ENCODE measurements around the gene OST4. TPM values are rescaled to one million over a fixed set of nuclear protein-coding genes. Genes with fewer than 3 reads are reported as not detected.

Gene OST4
- total and polyA plus RNA-seq, 11 donors = 215 to 517 (median 343) TPM

DNA sequence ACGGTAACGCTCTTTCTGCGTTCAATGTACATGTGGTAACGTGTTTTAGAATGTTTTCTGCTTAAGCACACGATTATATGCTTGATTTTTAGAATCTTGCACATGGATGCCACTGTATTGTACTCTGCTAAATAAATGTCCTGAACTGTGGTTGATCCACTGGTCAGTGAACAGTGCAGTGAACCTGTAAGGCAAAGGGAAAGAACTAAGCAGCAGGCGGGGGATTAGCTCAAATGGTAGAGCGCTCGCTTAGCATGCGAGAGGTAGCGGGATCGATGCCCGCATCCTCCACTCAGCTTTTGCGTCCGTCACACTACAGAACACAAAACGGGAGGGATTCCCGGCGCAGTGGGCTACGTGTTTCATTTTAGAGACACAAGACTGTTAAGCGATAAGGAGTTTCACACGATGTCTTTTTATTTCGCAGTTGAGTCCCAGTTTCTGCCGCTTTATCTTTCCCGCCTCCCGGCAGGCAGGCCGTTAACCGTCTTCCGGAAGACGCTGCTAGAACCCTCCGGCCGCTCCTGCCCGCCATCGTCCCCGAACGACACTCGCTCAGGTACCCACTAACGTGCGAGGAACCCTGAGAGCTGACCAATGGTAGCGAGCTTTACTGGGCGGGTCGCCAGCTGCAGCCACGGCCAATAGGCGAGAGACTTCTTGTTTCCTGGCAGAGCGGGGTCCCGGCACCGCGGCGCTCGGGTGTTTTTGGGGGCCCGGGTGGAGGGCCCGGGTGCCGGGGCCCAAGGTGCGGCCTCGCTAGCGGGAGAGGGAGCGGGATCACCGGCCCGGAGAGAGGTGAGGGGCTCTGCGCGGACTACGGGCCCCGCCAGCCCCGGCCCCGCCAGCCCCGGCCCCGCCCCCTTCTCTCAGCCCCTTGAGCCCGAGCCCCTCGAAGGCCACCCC is 20.2 kb downstream of the OST4 start, which contains the start of gene AGBL5:
Gene AGBL5 (plus strand): TSS at position 673 of the 906 bp plus-strand sequence. CDS start 1,291 bp downstream, outside the sequence.
- H3K4me1 ChIP-seq = peaks cover 0 to 25% (median 12%) of the 10 kb centered on the region in 12 donors
- no peaks in the 10 kb centered on the region for H3K9me3 ChIP-seq
- peak; percentile 82 to 88 (median 84) for ATAC-seq
- TF ChIP-seq POLR2A (IDR thresholded peaks at IDR 0.05) = peak in 1 of 2 donors; percentile 63
- TF ChIP-seq, protein P1, sequence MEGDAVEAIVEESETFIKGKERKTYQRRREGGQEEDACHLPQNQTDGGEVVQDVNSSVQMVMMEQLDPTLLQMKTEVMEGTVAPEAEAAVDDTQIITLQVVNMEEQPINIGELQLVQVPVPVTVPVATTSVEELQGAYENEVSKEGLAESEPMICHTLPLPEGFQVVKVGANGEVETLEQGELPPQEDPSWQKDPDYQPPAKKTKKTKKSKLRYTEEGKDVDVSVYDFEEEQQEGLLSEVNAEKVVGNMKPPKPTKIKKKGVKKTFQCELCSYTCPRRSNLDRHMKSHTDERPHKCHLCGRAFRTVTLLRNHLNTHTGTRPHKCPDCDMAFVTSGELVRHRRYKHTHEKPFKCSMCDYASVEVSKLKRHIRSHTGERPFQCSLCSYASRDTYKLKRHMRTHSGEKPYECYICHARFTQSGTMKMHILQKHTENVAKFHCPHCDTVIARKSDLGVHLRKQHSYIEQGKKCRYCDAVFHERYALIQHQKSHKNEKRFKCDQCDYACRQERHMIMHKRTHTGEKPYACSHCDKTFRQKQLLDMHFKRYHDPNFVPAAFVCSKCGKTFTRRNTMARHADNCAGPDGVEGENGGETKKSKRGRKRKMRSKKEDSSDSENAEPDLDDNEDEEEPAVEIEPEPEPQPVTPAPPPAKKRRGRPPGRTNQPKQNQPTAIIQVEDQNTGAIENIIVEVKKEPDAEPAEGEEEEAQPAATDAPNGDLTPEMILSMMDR (IDR thresholded peaks at IDR 0.05) = no peak
- peak within 1 kb of the TSS; percentile 73 to 97 (median 91) for H3K4me3 ChIP-seq
- 0% methylated on average over 41 to 67 of the region's 67 CpGs for WGBS, 4 donors
- peaks cover 0 to 33% (median 26%) of the 10 kb centered on the region in 9 donors for H3K36me3 ChIP-seq
- H3K27ac ChIP-seq = peak within 1 kb of the TSS; percentile 47 to 95 (median 90)
- intact Hi-C loops (cut with DNase I) = loop anchor here in 6 of 10 donors (1.0 to 5.0 kb wide), 10 partner anchors 18 to 81 kb away; partner anchors contain the start of genes KHK (in 4 of the 6), OST4 (in 2 of the 6), MAPRE3 (in 1 of the 6) and TMEM214 (in 1 of the 6)
- no peaks in the 10 kb centered on the region for H3K27me3 ChIP-seq
- peak; percentile 94 to 97 (median 95) for DNase-seq

- Histone ChIP-seq H3K4me3 (peak overlapping the region; percentile 73 to 97 (median 91)), H3K36me3 (peaks cover 0 to 25% (median 18%) of the 10 kb centered on the region in 9 donors), H3K27me3 (no peaks in the 10 kb centered on the region), H3K9me3 (no peaks in the 10 kb centered on the region), H3K27ac (peak overlapping the region; percentile 47 to 95 (median 90)), H3K4me1 (peaks cover 0 to 25% (median 12%) of the 10 kb centered on the region in 12 donors)
- 0% methylated on average over 23 to 48 of the region's 48 CpGs for WGBS, 4 donors
- no peak for TF ChIP-seq POLR2A (IDR thresholded peaks at IDR 0.05)
- TF ChIP-seq, protein P1 (IDR thresholded peaks at IDR 0.05) = peak in 11 of 12 donors; percentile 8 to 60 (median 38)
- DNase-seq (peak; percentile 80 to 94 (median 87)), ATAC-seq (peak; percentile 81 to 90 (median 86))
- intact Hi-C loops (cut with DNase I) = loop anchor here in 6 of 10 donors (1.0 to 5.0 kb wide), 9 partner anchors 17 to 80 kb away; partner anchors contain the start of genes KHK (in 4 of the 6), MAPRE3 (in 1 of the 6), OST4 (in 1 of the 6) and TMEM214 (in 1 of the 6)
Measured at GRCh38 chr2:27050281-27050995, 21.0 kb downstream of the OST4 start.

GRCh38 chr2:27049422-27050280 is 21.8 kb downstream of the OST4 start:
- intact Hi-C loops (cut with DNase I) = loop anchor here in 6 of 10 donors (1.0 to 5.0 kb wide), 9 partner anchors 16 to 79 kb away; partner anchors contain the start of genes KHK (in 4 of the 6), MAPRE3 (in 1 of the 6), OST4 (in 1 of the 6) and TMEM214 (in 1 of the 6)
- peak; percentile 36 to 75 (median 45) for DNase-seq
- Histone ChIP-seq H3K36me3 (peaks cover 0 to 17% (median 10%) of the 10 kb centered on the region in 9 donors), H3K27ac (peak overlapping the region; percentile 47 to 95 (median 90)), H3K27me3 (no peaks in the 10 kb centered on the region), H3K4me3 (peak overlapping the region; percentile 73 to 97 (median 91)), H3K4me1 (peaks cover 0 to 25% (median 12%) of the 10 kb centered on the region in 12 donors), H3K9me3 (no peaks in the 10 kb centered on the region)
- 8 to 33% (median 18%) methylated on average over 16 to 52 of the region's 52 CpGs for WGBS, 4 donors
- no peak for TF ChIP-seq POLR2A (IDR thresholded peaks at IDR 0.05)
- TF ChIP-seq, protein P1 (IDR thresholded peaks at IDR 0.05) = no peak
- ATAC-seq = peak in 3 of 4 donors; percentile 18 to 29 (median 21)
